Testis (tissue), 2 donors: ENCODE data around the gene TNFRSF14.

ENCODE experiments used
- POLR2A ChIP-seq: fragments of 450-650 bp; IDR thresholded peaks from one replicate; pipeline ENCODE4 v1.6.1; 2017; ENCODE audit warnings: antibody characterized with exemption, mild to moderate bottlenecking, moderate library complexity
- TF ChIP-seq, protein P1 (sequence below), 3 experiments: fragments of 450-650 bp in 2 of 3; fragments of 200-600 bp in 1 of 3; sonication (generic) in 1 of 3; IDR thresholded peaks; one replicate each; pipeline ENCODE4 v1.5.1; 2016 to 2019; ENCODE audit warnings: antibody characterized with exemption in 3 of 3, mild to moderate bottlenecking in 2 of 3, moderate library complexity in 1 of 3

DNA sequence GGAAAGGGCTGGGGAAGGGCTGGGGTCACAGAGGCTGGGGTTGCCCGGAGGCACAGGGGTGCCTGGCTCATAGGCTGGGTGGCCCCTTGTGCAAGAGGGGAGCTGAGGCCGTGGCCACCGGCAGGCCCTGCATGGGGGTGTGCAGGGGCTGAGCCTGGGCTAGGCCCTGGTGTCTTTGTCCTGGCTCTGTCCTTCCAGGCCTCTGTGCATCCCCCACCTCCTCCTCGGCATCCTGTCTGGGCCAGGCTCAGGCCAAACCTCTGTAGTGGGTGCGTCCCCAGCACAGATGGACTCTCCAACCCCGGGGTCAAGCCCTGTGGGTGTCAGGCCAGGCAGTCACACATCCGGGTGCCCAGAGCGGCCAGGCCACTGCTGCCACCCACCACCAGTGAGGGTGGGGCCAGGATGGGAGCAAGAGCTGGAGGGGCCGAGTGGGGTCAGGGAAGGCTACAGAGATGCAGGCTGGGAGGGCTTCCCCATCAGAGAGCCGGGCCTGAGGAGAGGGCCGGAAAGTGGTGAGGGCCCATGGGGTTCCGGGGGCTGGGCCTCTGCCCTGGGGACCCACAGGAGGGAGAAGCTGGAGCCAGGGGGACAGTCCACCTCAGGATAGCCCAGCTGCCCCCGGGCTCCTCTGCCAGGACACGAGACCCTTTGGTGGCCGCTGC is 49.1 kb upstream of the TNFRSF14 start:
- TF ChIP-seq POLR2A = no peak
- TF ChIP-seq, protein P1, sequence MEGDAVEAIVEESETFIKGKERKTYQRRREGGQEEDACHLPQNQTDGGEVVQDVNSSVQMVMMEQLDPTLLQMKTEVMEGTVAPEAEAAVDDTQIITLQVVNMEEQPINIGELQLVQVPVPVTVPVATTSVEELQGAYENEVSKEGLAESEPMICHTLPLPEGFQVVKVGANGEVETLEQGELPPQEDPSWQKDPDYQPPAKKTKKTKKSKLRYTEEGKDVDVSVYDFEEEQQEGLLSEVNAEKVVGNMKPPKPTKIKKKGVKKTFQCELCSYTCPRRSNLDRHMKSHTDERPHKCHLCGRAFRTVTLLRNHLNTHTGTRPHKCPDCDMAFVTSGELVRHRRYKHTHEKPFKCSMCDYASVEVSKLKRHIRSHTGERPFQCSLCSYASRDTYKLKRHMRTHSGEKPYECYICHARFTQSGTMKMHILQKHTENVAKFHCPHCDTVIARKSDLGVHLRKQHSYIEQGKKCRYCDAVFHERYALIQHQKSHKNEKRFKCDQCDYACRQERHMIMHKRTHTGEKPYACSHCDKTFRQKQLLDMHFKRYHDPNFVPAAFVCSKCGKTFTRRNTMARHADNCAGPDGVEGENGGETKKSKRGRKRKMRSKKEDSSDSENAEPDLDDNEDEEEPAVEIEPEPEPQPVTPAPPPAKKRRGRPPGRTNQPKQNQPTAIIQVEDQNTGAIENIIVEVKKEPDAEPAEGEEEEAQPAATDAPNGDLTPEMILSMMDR (IDR thresholded peaks at IDR 0.05) = no peak
